Activated T-helper 1 cell treated with anti-CD3 and anti-CD28 coated beads, Interleukin-2, amount 50 U/mL, for 16 hours (primary cell): ENCODE data around the gene RAP1GAP.

Experiments used
- DNase-seq, 2 donors: peaks; one replicate each; pipeline ENCODE4 v3.0.0-alpha.2; 2020; ENCODE audit warnings: low read depth in 1 of 2, low spot score in 1 of 2

The RAP1GAP gene

GRCh38 chr1:21669258-21670058, at the start of gene RAP1GAP:
TSS of gene RAP1GAP (minus strand) at chr1:21669357. CDS start at chr1:21620032, 49,325 bp downstream.
- no peak for DNase-seq

- DNase-seq, result no peak
These were observed 47.0 kb upstream of the RAP1GAP start for GRCh38 chr1:21716169-21716568.

- DNase-seq, result no peak
These were observed 38.7 kb upstream of the RAP1GAP start for GRCh38 chr1:21707891-21708290.

GRCh38 chr1:21707086-21707840, 38.1 kb upstream of the RAP1GAP start:
- no peak for DNase-seq

- DNase-seq, result no peak
These were observed 37.1 kb upstream of the RAP1GAP start for GRCh38 chr1:21706151-21706835.

GRCh38 chr1:21705303-21705980, 36.3 kb upstream of the RAP1GAP start:
- DNase-seq, result no peak

- DNase-seq, result no peak
These were observed 35.0 kb upstream of the RAP1GAP start for GRCh38 chr1:21704145-21704544.

GRCh38 chr1:21703318-21703963, 34.3 kb upstream of the RAP1GAP start:
- no peak for DNase-seq

GRCh38 chr1:21702780-21703179, 33.6 kb upstream of the RAP1GAP start:
- DNase-seq, result no peak

- DNase-seq, result no peak
These were observed 32.2 kb upstream of the RAP1GAP start for GRCh38 chr1:21701401-21701800.

- DNase-seq, result no peak
These were observed 30.9 kb upstream of the RAP1GAP start for GRCh38 chr1:21700094-21700493.

- no peak for DNase-seq
These were observed 27.8 kb upstream of the RAP1GAP start for GRCh38 chr1:21696931-21697330.

GRCh38 chr1:21693732-21694131, 24.6 kb upstream of the RAP1GAP start:
- no peak for DNase-seq

GRCh38 chr1:21691739-21692138, 22.6 kb upstream of the RAP1GAP start:
- no peak for DNase-seq

GRCh38 chr1:21689661-21690372, 20.7 kb upstream of the RAP1GAP start:
- no peak for DNase-seq

GRCh38 chr1:21687081-21687529, 17.9 kb upstream of the RAP1GAP start:
- no peak for DNase-seq

GRCh38 chr1:21685946-21686678, 17.0 kb upstream of the RAP1GAP start:
- no peak for DNase-seq

- no peak for DNase-seq
These were observed 12.3 kb upstream of the RAP1GAP start for GRCh38 chr1:21681426-21681825.

GRCh38 chr1:21680918-21681317, 11.8 kb upstream of the RAP1GAP start:
- no peak for DNase-seq
